ENCODE results near the gene CHRNA9. TPM values are rescaled to one million over a fixed set of nuclear protein-coding genes. Genes with fewer than 3 reads are reported as not detected.

CHRNA9 gene
- total RNA-seq, 1 donor from 2014 or later: not detected

DNA sequence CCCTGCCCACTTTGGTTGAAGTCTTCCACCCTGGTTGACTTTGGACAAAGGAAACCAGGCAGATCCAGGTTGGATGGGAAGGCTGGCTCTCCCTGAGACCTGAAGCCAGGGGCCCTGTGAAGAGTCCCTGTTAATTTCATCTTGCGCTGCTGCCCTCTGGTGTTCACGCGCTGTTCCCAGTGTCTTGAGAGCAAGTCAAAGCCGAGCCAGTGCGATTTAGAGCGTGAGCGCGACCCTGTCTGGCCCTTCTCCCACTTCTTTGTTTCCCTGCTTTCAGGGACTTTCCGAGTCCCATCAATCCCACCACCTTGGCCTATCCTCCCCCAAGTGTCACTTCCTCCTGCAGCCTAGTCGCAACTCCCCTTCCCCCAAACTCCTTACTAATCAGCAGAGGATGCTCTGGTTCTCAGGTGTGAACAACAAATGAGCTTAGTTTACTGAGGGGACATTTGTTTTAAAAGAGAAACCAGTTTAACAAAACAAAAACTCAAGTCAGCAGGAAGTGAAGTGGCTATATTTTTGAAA is 25.8 kb upstream of the CHRNA9 start:
- ATAC-seq: peak; percentile 76

DNA sequence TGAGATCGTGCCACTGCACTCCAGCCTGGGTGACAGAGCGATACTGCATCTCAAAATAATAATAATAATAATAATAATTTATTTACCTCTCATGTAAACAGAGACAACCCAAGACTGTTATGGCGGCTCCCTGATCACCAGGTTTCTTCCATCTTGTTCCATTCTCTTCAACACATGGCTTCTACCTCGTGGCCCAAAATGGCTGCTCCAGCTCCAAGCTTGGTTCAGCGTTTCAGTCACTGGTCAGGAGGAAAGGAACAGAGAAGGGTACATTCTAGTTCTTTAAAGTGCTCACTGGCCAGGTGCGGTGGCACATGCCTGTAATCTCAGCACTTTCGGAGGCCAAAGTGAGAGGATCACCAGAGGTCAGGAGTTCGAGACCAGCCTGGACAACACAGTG is 24.9 kb upstream of the CHRNA9 start:
- ATAC-seq: no peak

DNA sequence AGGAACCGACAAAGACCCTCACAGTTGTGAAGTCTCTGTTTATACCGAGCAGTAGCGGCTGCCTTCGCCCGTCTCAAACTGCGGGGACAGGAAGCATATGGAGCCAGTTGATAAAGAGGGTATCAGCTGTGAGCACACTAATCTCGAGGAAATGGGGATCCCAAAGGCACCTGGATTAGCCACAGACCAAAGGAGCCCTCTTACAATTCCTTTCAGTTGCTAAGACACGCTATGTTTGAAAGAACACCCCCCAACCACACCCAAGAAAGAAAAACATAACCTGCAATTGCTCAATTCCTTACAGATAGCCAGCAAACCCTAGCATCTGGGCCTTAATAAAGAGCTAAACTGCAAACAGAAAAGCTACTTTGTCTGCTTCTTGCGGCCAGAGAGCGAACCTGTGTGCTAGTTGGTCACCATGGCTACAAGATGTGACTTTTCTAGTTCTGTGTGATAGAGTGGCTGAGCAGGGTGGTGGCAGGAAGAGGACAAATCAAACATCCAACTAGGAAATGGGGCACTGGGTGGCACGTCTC is 23.3 kb upstream of the CHRNA9 start:
- peak; percentile 55 for ATAC-seq

DNA sequence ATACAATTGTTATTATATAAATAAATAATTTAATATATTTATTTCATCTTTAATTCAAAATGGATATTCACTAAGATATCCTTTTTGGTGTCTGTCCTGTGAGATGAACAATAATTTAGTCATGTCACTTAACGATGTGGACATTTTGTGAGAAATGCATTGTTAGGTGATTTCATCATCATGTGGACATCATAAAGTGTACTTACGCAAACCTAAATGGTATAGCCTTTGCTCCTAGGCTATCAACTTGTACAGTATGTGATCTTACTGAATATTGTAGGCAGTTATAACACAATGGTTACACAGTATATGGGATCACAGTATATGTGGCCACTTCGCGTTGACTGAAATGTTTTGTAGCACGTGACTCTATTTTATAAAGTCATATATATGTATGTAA is 20.2 kb upstream of the CHRNA9 start:
- no peak for ATAC-seq

DNA sequence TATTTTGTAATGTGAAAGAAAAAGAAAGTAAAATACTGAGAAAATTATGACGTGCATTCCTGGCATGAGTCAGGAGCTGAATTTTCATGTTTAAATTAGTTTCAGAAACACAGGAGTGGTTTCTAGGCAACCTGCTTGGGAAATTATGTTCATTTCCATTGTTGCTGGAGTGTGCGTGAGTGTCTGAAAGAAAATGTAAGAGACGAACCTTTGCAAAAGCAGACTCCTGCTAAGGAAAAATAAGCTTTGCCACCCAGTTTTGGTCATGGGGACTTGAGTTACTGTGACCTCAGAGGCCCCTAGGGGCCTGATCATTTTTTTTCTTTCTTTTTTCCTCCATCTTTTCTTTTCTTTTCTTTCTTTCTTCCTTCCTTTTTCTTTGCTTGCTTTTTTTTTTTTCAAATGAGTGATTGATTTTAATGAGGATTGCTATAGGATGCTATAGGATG is 18.8 kb upstream of the CHRNA9 start:
- peak; percentile 47 for ATAC-seq

DNA sequence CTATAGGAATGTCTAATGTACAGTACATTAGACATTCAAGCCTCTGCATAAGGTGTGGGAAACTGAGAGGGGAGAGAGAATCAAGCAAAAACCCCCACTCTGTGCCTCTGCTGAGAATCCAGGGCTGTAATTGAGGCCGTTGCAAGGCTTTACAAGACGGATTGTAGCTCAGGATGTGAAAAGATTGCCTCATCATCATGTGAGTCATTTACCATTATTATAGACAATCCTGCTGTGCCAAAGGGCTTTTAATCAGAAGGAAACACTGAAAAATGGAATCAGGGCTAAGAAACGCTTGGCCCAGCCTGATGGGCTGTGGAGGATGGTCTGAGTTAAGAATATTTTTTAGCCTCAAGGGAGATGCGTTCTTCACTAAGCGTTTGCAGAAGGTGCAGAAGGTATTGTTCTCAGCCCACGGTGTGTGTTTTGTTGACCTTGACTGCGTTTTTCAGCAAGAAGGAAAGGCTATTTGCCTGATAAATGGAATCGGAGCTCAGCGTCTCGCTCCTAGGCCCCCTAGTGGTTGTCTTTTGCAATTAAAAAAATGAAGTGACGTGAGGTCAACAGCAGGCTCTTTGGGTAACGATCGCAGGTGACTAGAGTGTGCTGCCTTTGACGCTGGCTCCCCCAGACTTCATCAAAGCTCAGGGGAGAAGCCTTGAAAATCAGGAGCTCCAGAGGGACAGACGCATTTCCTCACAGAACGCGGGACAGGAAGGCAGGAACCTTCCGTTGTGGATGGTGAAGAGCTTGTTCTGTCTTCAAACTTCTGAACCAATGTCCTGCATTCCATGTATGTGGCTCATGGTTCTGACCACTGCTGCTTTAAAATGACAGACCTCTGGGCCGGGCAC is 18.1 kb upstream of the CHRNA9 start:
- ATAC-seq: peak; percentile 80

DNA sequence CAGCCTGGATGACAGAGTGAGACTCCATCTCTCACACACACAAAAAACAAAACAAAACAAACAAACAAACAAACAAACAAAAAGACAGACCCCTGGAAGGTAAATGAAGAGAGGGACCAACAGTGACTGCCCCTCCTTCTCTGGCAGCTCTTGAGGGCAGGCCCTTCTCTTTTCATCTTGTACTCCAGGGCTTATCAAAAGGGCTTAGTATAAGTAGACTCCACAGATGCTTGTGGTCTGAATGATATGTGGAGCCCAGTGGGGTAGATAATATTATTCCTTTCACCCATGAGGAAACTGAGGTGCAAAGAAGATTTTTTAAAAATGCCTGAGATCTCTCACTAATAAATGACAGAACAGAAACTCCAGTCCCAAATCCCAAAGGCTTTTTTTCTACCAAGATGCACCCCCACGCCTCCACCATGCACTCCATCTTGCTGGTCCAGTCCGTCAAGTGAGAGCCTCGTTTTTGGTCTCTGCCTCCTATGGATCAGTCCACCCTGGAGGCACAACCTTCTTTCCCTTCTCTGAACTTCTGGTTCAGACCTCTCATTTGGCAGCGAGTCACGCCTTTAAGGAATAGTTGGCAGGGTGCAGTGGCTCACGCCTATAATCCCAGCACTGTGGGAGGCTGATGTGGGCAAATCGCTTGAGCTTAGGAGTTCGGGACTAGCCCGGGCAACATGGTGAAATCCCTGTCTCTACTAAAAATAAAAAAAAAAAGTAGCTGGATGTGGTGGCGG is 17.0 kb upstream of the CHRNA9 start:
- ATAC-seq: peak; percentile 58

DNA sequence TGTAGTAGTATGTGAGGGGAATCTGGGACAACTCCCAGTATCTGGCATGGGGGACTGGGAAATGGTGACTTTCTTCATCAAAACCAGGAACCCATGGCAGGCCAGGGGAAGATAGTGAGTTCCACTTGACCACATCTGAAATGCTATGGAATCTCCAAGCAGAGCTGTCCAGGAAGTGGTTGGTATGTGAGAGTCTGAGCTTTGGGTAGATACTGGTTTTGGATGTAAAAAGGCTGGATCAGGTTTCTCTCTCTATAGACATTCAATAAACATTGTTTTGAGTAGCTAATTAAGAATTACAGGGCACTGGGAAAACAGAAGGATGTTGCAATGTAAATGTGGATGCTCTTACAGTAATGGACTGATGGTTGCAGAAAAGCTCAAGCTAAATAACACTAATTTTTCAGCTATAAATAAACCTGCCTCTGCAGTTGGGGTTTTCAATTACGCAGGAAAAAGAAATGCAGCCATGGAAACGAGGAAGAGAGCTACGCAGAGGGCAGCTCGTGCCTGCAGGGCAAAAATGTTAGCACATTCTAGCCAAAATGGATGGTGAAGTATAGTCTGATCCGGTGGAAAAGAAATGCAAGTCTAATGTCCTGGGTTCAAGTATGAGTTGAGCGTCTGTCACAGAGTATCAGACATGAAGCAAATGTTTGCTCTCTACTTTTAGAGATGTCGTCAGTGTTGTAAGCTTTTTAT is 13.4 kb upstream of the CHRNA9 start:
- no peak for ATAC-seq

DNA sequence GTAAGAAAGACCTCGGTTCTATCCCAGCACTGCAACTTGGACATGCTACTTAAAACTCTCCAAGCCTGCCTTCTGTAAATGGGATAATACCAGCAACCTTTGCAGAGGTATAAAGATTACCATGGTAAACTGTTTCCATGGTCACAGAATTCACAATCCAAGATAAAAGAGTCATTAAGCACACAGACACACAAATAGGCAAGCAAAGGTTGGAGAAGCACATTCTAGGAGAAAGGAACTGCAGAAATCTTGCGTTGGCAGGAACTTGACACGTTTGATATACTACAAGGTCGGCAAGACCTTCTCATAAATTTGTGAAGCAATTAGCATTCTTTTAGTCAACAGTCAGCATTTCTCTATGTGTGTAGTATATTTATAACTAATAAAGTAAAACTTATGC is 12.3 kb upstream of the CHRNA9 start:
- no peak for ATAC-seq

DNA sequence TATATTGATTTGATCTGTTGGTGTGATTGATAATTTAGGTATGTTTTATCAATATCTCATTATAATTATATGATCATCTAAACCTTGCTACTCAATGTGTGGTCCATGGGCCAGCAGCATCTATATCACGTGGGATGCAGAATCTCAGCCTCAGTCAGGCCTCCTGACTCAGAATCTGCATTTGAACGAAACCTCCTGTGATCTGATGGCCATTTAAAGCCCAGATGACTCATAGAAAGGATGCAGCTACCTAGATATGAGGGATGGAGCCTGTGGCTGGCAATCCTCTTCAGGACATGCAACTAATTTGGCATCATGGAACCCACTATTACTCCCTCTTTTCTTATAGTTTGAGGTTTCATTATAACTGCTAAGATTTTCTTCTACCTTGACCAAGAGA is 11.3 kb upstream of the CHRNA9 start:
- ATAC-seq: no peak

DNA sequence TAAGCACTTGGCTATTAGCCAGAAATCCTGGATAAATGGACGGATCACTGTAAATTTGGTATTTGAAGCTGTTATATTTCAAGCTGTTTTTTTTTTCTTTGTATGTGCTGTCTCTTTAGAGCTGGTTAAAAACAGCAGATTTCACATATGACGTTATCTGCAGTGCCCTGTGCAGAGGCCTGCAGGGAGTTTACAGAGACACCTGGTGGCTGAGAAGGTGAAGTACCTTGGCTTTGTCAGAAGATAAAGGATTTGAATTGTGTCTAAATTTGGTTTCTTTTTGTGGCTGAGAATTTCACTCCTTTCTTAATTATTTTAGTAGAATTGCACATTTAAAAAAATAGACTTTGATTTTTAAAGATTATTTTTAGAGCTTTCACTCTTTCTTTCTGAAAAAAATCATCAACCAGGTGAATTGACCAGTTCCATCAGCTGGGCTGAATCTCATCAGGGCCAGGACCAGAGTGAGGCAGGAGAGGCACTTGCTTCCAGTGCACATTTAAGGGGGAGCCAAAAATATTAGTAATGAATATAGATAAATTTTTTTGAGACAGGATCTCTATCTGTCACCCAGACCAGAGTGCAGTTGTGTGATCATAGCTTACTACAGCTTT is 9.6 kb upstream of the CHRNA9 start:
- peak; percentile 86 for ATAC-seq

DNA sequence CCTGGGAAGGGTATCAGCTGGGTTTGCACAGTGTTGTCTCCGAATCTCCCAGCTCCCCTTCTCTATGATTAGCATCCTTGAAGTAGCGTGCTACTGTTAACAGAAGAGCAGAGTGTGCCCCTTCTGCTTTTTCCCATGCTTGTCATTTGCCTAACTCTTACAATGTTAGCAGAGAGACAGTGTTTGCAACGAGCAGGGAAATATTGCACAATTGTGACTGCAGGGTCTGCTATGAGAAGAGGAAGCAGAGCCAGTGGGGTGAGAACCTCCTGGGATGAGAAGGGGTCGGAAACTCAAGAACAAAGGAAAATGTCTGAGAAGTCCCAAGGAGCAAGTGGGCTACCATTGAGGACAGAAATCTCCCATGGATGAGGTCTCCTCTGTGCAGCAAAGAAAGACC is 7.8 kb upstream of the CHRNA9 start:
- ATAC-seq: no peak

DNA sequence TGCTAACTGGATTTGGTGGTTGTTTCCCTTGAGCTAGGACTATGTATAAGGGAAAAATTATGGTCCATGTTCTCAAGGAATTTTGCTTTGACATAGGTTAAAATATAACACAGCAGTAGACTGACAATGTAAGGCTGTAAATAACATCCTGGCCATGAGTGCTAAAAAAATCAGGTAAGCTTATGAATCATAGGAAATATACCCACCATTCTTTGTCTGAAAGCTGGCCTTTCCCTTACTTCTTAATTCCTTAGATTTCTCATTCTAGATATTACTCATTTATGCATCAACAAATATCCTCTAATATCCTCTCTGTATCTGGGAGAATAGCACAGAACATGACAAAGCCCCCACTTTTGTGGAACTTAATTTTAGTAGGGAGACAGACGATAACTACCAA is 6.8 kb upstream of the CHRNA9 start:
- no peak for ATAC-seq

DNA sequence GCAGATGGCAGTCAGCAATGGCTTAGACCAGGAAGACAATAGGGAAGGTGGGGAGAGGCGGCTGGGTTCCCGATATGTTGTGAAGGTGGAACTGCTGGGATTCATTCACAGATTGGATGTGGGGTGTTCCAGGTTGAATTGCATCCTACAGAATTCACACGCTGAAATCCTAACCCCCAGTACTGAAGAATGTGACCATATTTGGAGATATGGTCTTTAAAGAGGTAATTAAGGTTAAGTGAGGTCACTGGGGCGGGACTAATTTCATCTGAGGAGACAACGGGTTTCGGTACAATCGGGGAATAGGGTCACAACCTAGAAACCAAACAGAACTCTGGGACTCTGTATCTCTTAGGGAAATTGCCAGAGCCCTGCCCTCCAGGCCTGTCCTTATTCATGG is 5.3 kb upstream of the CHRNA9 start:
- no peak for ATAC-seq

DNA sequence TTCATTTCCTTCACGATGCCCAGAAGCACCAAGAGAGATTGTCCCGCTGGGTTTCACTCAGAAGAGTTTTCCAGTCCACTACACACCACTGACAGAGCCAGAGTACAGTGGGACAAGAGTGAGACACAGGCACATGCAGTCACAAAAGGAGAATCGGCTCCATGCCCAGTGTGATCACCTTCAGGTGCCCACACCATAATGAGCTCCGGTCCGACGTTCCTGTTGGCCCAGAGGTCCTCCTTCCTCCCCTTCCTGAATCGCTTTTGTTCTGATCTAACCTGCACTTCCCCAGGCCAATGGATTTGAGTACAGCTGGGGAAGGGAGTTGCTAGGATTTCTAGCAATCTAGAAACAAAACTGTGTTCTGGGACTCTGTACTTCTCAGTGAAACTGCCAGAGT is 4.6 kb upstream of the CHRNA9 start:
- no peak for ATAC-seq

DNA sequence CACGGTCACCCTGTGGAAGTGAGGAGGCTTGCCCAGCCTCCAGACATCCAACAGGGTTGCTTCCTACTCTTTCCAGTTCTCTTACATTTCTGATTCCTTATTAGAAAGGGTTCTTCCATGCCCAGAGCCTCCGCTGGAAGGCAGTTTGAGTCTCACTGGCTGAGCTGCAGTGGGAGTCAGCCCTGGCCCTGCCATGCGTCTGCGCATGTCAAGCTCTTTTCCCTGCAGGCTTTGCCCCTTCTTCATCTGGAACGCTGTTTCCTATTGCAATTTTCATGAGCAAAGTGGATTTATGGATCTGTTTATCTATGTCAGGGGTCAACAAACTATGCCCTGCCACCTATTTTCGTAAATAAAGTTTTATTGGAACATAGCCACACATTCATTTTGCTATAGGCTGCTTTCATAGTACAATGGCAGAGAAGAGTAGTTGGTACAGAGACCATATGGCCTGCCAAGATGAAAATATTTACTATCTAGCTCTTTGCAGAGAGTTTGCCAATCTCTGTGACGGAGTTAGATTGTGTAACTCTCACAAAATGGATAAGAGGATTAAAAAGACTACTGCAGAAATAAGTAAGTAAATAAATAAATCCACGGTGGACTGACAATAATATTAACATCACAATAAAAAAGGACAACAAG is 3.9 kb upstream of the CHRNA9 start:
- ATAC-seq: no peak

DNA sequence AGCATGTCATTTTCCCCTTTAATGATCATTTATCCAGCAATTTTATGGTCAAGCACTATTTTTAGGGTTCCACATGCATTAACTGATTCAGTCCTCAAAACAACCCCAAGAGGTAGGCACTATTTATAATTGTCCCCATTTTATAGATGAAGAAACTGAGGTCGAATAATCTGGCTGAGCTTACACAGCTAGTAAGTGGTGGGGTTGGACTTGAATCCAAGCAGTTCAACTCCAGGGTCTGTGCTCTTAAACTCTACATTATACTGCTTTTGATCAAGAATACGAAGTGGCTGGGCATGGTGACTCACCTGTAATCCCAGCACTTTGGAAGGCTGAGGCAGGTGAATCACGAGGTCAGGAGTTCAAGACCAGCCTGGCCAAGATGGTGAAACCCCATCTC is 3.2 kb upstream of the CHRNA9 start:
- no peak for ATAC-seq

DNA sequence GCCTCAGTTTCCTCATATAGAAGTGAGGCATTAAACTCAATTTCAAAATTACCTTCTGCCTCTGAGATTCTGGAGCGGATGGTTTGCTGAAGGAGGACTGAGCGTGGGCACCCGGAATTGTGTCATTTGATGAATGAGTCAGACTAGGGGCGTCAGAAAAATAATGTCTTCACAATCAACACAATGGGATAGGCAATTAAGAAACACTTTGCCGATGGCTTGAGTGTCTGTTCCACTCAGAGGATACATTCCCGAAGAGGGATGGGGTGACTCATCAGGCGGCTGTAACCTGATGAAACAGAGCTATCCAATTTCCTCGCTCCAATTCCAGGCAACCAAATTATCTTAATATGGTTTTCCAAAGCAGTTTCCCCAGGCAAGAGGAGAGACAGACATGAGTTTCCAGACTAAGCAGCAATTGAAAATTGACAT is 1.2 kb upstream of the CHRNA9 start:
- peak; percentile 82 for ATAC-seq

DNA sequence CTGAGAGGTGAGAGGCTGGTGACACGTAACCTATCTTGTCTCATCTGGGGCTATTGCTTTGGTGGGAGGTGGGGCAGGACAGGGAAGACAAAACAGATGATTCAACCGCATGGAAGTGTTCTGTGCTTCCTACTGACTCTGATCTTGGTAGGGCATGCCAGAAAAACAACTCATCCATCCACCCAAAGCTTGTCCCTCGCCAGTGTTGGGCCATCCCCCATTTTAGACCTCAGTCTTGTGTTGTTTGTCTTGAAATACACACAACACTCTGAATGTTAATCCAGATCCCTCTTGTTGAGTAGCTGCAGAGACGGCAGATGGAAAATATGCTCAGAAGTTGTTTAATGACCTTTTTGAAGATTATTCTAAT is 377 bp downstream of the CHRNA9 start:
- ATAC-seq: peak; percentile 26

DNA sequence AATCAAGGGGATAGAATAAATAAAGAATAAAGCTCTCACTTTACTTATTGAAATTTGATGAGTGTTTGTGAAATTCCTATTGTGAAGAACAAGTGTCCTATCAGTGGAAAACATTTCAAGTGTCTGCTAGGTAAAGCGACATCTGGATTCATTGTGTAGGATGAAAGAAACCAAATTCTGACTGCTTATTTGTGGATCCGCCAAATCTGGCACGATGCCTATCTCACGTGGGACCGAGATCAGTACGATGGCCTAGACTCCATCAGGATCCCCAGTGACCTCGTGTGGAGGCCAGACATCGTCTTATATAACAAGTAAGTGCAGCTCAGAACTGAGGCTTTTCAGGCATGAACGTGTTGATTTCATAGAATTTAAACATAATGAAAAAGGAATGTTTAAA is 1.9 kb downstream of the CHRNA9 start:
- no peak for ATAC-seq

DNA sequence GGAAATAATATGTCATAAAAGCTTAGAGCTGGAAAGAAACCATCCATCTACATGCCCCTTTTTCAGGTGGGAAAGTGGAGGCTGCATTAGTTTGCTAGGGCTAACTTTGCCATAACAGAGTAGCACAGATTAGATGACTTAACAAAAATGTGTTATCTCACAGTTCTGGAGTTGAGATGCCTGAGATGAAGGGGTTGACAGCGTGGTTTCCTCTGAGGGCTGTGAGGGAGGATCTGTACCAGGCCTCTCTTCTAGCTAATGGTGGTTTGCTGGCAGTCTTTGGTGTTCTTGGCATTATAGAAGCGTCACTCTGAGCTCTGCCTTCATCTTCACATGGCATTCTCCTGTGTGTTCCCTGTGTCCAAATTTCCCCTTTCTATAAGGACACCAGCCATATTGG is 2.4 kb downstream of the CHRNA9 start:
- ATAC-seq: no peak

DNA sequence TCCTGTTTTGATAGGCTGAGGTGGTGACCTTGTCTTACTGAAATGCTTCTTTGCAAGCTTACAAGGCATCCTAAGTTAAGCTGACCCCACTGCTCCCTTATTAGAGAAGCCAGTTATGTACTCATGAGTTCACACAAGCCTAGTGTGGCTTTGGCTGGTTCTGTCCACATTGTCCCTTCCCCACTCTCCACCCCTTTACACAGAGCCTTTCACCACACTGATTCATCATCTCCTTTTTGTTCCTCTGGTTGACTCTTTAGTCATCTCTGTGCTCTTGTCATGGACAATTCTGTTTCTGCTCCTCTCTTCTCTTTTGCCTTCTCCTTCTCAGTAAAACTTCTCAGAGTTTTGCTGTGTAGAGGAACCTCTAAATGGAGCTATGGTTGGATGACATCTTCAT is 4.9 kb downstream of the CHRNA9 start:
- ATAC-seq: peak; percentile 66
